Measurements from ENCODE around the gene CIAO3.

CIAO3 gene

GRCh38 chr16:683396-684070, 57.3 kb downstream of the CIAO3 start:
- DNase-seq (ENCODE audit: extremely low spot score, insufficient read length, low read depth) (no peak), FAIRE-seq (no peak)

GRCh38 chr16:682493-683395, 58.1 kb downstream of the CIAO3 start:
- no peak for FAIRE-seq
- no peak for DNase-seq (ENCODE audit: extremely low spot score, insufficient read length, low read depth)

- no peak for DNase-seq (ENCODE audit: extremely low spot score, insufficient read length, low read depth)
- no peak for FAIRE-seq
Measured at GRCh38 chr16:681746-682427, 58.9 kb downstream of the CIAO3 start.

- DNase-seq (ENCODE audit: extremely low spot score, insufficient read length, low read depth) (no peak), FAIRE-seq (peak; percentile 54)
Measured at GRCh38 chr16:680967-681745, 59.6 kb downstream of the CIAO3 start.

- no peak for FAIRE-seq
- DNase-seq (ENCODE audit: extremely low spot score, insufficient read length, low read depth) = no peak
Measured at GRCh38 chr16:680625-680945, 60.2 kb downstream of the CIAO3 start.

GRCh38 chr16:679814-680624, 60.8 kb downstream of the CIAO3 start, which contains the start of gene STUB1:
STUB1 (plus strand) TSS chr16:680410; CDS start chr16:680526, 116 bp downstream.
- FAIRE-seq (peak; percentile 73), DNase-seq (ENCODE audit: extremely low spot score, insufficient read length, low read depth) (peak; percentile 62)

Data from GM18507 (cell line).